ENCODE measurements around the gene PAGR1.
A peak's percentile ranks its signal among the peaks of the same experiment; 100 is the strongest.

The PAGR1 gene

GRCh38 chr16:29789775-29790182 lies 26.2 kb upstream of the PAGR1 start:
- 0 out of 2 replicates have a peak, but pooled peaks have one; percentile 10 for TF ChIP-seq KLF17 (tag by site-specific recombination; IDR thresholded peaks at IDR 0.05)
- TF ChIP-seq ZNF423 (tag by site-specific recombination; IDR thresholded peaks at IDR 0.05) = no peak
- CTCF ChIA-PET = interaction anchor here (0.5 to 3.5 kb wide), 17 partner anchors 8 to 74 kb away, joined by 3 to 28 read pairs (median 3); partner anchors contain the start of genes PAGR1 and ZG16
- Histone ChIP-seq H3K36me3 (ENCODE audit: control insufficient read depth in 2 of 2, insufficient read depth in 1 of 2, low read length in 2 of 2) (peaks cover 0 to 8% of the 10 kb centered on the region in 2 experiments; a peak in 1 of 3 replicates), H3K4me3 (ENCODE audit: low read depth, low read length) (peak overlapping the region; percentile 46), H3K27ac (ENCODE audit: extremely low read depth, low read depth, low read length) (peak overlapping the region; percentile 89), H3K4me1 (ENCODE audit: control insufficient read depth, insufficient read depth, low read length) (0 out of 2 replicates have a peak, but pooled peaks cover 2% of the 10 kb centered on the region), H3K9me3 (ENCODE audit: control insufficient read depth, insufficient read depth, low read depth, low read length) (no peaks in the 10 kb centered on the region)
- POLR2A ChIA-PET = interaction anchor here (0.6 to 2.7 kb wide), 24 partner anchors 10 to 242 kb away, joined by 3 to 31 read pairs (median 4); partner anchors contain the start of genes MAZ, PAGR1, PRRT2 and TAOK2

- CTCF ChIA-PET = interaction anchor here (0.5 to 3.5 kb wide), 17 partner anchors 7 to 746 kb away, joined by 3 to 28 read pairs (median 4); partner anchors contain the start of genes PAGR1 and ZG16
- POLR2A ChIA-PET = interaction anchor here (0.6 to 2.7 kb wide), 23 partner anchors 10 to 241 kb away, joined by 3 to 31 read pairs (median 4); partner anchors contain the start of genes MAZ, PAGR1, PRRT2 and TAOK2
- H3K4me1 ChIP-seq (ENCODE audit: control insufficient read depth, insufficient read depth, low read length) = 0 out of 2 replicates have a peak, but pooled peaks cover 2% of the 10 kb centered on the region
- TF ChIP-seq ZNF223 (tag by site-specific recombination; IDR thresholded peaks at IDR 0.05) (no peak), ZXDB (tag by site-specific recombination; IDR thresholded peaks at IDR 0.05) (peak; percentile 86), ZNF335 (tag by site-specific recombination; conservative IDR thresholded peaks at IDR 0.05) (peak; percentile 61), ZSCAN5A (tag by site-specific recombination; IDR thresholded peaks at IDR 0.05) (0 out of 2 replicates have a peak, but pooled peaks have one; percentile 9), ATF2 (tag by site-specific recombination; IDR thresholded peaks at IDR 0.05; ENCODE audit: low read depth) (no peak), YY1 (tag by site-specific recombination; IDR thresholded peaks at IDR 0.05) (peak; percentile 97), ZNF843 (tag by site-specific recombination; IDR thresholded peaks at IDR 0.05) (peak; percentile 48; the same call in 1 of the 2 replicates), ZNF600 (tag by site-specific recombination; IDR thresholded peaks at IDR 0.05) (peak; percentile 30; the same call in 1 of the 2 replicates), ZNF518A (tag by site-specific recombination; conservative IDR thresholded peaks at IDR 0.05; ENCODE audit: low read depth) (peak; percentile 41; the same call in 1 of the 2 replicates), RBAK (tag by site-specific recombination; IDR thresholded peaks at IDR 0.05) (no peak), ZIC2 (tag by site-specific recombination; IDR thresholded peaks at IDR 0.05) (peak; percentile 40; the same call in 1 of the 2 replicates), ZNF341 (tag by site-specific recombination; IDR thresholded peaks at IDR 0.05; ENCODE audit: low read depth) (0 out of 2 replicates have a peak, but pooled peaks have one; percentile 40), ZBTB7A (tag by site-specific recombination; IDR thresholded peaks at IDR 0.05; ENCODE audit: low read depth) (peak; percentile 69), ZNF366 (tag by site-specific recombination; conservative IDR thresholded peaks at IDR 0.05) (peak; percentile 77; the same call in 1 of the 2 replicates), HOXA7 (CRISPR knock-in tag; IDR thresholded peaks at IDR 0.05; ENCODE audit: borderline replicate concordance) (no peak), ZNF830 (tag by site-specific recombination; IDR thresholded peaks at IDR 0.05; ENCODE audit: low read depth) (no peak), SP7 (tag by site-specific recombination; IDR thresholded peaks at IDR 0.05) (peak; percentile 79), ZBTB8A (tag by site-specific recombination; IDR thresholded peaks at IDR 0.05) (peak; percentile 91), KLF16 (tag by site-specific recombination; IDR thresholded peaks at IDR 0.05) (peak; percentile 89), ZNF488 (tag by site-specific recombination; IDR thresholded peaks at IDR 0.05) (no peak), ZNF37A (tag by site-specific recombination; IDR thresholded peaks at IDR 0.05) (no peak)
Measured at GRCh38 chr16:29790183-29790948, 25.6 kb upstream of the PAGR1 start, which contains the start of gene KIF22. TSS of gene KIF22 (plus strand) at chr16:29790751. CDS start at chr16:29790760, 9 bp downstream.

More at GRCh38 chr16:29790183-29790948, 25.6 kb upstream of the PAGR1 start, which contains the start of gene KIF22:
- Histone ChIP-seq H3K4me3 (ENCODE audit: low read depth, low read length) (peak within 1 kb of the TSS; percentile 93), H3K36me3 (ENCODE audit: control insufficient read depth in 2 of 2, insufficient read depth in 1 of 2, low read length in 2 of 2) (peaks cover 0 to 14% of the 10 kb centered on the region in 2 experiments; a peak in 1 of 3 replicates), H3K9me3 (ENCODE audit: control insufficient read depth, insufficient read depth, low read depth, low read length) (no peaks in the 10 kb centered on the region), H3K27ac (ENCODE audit: extremely low read depth, low read depth, low read length) (peak within 1 kb of the TSS; percentile 90)
